DND-41 (cell line): ENCODE results near the gene SOX12.

Source experiments
- EZH2 ChIP-seq: IDR thresholded peaks from 3 replicates; pipeline ENCODE4 v1.6.1; 2012; ENCODE audit warnings: borderline replicate concordance, low read depth, mild to moderate bottlenecking, moderate library complexity, low read length, inconsistent platforms; ENCODE audit not compliant: severe bottlenecking
- TF ChIP-seq, protein P1 (sequence below): IDR thresholded peaks from 2 replicates; pipeline ENCODE4 v1.5.1; 2012; ENCODE audit warnings: borderline replicate concordance, low read length, moderate library complexity, mild to moderate bottlenecking; ENCODE audit not compliant: poor library complexity, severe bottlenecking; ENCODE audit errors: extremely low read depth

DNA sequence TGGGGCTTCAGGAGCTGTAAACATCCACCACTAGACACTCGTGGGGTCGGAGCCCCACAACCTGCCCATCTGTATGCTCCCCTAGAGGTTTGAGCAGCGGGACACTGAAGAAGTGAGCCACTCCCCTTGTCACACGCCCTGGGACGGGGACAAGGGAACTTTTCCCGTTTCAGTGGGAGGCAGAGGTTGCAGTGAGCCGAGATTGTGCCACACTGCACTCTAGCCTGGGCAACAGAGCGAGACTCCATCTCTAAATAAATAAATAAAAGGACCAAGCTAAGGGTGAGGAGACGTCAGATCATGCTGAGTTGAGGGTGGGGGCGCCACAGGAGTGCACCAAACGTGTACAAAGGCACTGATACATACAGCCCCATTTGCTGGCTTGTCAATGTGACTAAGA is 19.6 kb upstream of the SOX12 start:
- TF ChIP-seq, protein P1, sequence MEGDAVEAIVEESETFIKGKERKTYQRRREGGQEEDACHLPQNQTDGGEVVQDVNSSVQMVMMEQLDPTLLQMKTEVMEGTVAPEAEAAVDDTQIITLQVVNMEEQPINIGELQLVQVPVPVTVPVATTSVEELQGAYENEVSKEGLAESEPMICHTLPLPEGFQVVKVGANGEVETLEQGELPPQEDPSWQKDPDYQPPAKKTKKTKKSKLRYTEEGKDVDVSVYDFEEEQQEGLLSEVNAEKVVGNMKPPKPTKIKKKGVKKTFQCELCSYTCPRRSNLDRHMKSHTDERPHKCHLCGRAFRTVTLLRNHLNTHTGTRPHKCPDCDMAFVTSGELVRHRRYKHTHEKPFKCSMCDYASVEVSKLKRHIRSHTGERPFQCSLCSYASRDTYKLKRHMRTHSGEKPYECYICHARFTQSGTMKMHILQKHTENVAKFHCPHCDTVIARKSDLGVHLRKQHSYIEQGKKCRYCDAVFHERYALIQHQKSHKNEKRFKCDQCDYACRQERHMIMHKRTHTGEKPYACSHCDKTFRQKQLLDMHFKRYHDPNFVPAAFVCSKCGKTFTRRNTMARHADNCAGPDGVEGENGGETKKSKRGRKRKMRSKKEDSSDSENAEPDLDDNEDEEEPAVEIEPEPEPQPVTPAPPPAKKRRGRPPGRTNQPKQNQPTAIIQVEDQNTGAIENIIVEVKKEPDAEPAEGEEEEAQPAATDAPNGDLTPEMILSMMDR: no peak
- TF ChIP-seq EZH2: no peak
